ENCODE measurements around the gene FRMPD2. TPM values are rescaled to one million over a fixed set of nuclear protein-coding genes. Genes with fewer than 3 reads are reported as not detected.
"Not testable (repeated sequence)": the region's sequence is repeated elsewhere in the genome, so short reads cannot be mapped to it uniquely, and the experiment has no call there.

Gene FRMPD2
- polyA plus RNA-seq, 3 donors from 2014 or later = not detected

- not testable (repeated sequence) for H3K36me3 Mint-ChIP-seq; H3K27ac Mint-ChIP-seq; H3K9me3 Mint-ChIP-seq; H3K4me1 Mint-ChIP-seq; DNase-seq; H3K4me3 Mint-ChIP-seq; H3K27me3 Mint-ChIP-seq (ENCODE audit: low read depth in 3 of 3)
These were observed 101.8 kb downstream of the FRMPD2 start for GRCh38 chr10:48172715-48173114.

DNA sequence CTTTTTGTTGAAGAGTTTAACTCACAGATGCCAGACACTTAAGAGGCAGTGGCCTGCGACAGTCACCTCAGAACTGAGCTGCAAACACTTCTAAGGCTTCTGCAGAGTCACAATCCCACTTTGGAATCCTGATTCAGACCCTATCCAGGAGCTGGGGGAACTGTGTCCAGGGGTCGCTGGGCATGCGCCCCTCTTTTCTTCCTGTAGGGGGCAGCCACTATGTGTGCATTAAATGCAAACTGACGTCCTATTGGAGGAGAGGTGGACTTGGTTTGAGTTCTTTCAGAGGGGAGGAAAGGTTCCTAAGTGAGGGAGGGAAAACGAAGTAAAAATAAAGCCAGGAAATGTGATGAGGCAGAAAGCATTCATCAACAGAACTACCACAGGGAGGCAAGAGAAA, 113.8 kb downstream of the FRMPD2 start:
- H3K4me3 Mint-ChIP-seq, H3K36me3 Mint-ChIP-seq, H3K27ac Mint-ChIP-seq: not testable (repeated sequence)

DNA sequence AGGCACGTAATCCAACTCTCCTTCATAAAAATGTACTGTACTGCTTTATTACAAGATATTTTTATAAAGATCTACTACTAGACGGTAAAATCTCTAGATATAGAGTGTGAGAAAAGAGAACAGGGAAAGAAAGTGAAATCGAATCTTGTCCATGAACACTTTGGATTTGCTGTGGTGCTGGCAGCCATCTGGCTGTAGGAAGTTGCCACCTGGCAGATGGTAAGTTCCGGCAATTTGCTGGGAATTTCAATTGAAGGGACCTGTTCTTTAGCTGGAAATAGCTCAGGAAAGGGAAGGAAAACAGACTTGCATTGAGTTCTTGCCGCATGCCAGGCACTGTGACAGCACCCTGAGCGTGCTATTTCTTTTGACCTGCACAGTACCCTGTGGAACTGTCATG, 114.3 kb downstream of the FRMPD2 start:
- DNase-seq; H3K27ac Mint-ChIP-seq; H3K36me3 Mint-ChIP-seq; H3K4me3 Mint-ChIP-seq; H3K9me3 Mint-ChIP-seq; H3K27me3 Mint-ChIP-seq (ENCODE audit: low read depth in 3 of 3); H3K4me1 Mint-ChIP-seq: not testable (repeated sequence)

More for the DNA sequence above, 113.8 kb downstream of the FRMPD2 start:
- not testable (repeated sequence) for H3K9me3 Mint-ChIP-seq; H3K27me3 Mint-ChIP-seq (ENCODE audit: low read depth in 3 of 3); H3K4me1 Mint-ChIP-seq; DNase-seq

- not testable (repeated sequence) for H3K9me3 Mint-ChIP-seq; DNase-seq; H3K36me3 Mint-ChIP-seq; H3K27me3 Mint-ChIP-seq (ENCODE audit: low read depth in 3 of 3); H3K27ac Mint-ChIP-seq; H3K4me1 Mint-ChIP-seq; H3K4me3 Mint-ChIP-seq
These were observed 120.0 kb downstream of the FRMPD2 start for GRCh38 chr10:48154211-48155140.

DNA sequence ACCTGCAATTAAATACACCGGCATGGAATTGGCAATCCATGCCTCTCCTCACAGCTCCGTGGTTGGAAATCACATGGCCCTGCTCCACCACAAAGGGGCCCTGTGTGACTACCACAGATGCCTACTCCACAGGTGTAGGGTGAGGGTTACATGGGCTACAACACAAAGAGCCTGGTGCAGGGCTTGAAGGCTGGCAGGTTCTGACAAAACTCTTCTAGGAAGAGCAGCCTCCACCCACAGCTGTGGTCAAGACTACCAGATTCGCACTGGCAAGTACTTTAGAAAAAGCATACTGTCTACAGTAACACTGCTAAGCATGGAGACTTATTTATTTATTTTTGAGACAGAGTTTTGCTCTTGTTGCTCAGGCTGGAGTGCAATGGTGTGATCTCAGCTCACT, 126.9 kb downstream of the FRMPD2 start:
- H3K36me3 Mint-ChIP-seq; H3K27ac Mint-ChIP-seq; H3K4me3 Mint-ChIP-seq; H3K27me3 Mint-ChIP-seq (ENCODE audit: low read depth in 3 of 3); H3K4me1 Mint-ChIP-seq; H3K9me3 Mint-ChIP-seq; DNase-seq: not testable (repeated sequence)

DNA sequence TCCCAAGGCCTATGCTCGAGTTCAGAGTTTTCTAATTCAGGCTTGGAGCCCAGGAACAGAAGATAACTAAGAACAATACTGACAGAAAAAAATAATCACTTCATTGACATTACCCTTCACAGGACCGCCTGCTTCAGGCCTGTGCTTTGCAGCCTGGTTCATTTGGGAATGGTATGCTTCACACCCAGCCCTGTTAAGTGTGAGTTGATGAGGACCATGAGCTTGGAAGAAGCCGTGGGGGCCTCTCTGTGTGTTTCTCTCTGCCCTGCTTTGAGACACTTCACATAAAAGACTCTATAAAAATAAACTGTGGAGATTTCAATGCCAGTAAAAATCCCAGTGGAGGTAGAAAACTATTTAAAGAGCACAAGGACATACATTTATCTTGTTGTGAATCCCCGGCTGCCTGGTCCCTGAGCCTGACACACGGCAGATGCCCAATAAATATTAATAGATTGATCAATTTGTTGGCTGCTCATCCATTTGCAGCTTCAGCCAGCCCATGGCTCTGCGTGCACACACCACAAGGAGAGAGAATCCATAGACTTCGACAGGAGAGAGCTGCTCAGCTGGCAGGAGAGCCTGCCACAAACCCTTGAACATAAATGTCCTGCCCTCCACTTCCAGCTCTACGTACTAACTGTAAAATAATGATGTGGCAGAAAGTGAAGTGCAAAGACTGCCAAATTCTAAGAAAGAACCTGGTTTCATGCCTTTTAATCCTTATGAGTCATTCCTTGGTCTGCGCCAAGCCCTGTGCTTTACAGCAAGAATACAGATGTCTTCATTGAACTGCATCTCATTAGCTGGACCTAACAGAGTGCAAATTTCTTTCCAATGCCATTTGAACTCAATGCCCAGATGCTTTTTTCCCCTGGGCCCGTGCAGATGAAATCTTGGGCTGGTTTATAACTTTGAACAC, 130.5 kb downstream of the FRMPD2 start:
- DNase-seq; H3K4me3 Mint-ChIP-seq; H3K27me3 Mint-ChIP-seq (ENCODE audit: low read depth in 3 of 3); H3K4me1 Mint-ChIP-seq; H3K36me3 Mint-ChIP-seq; H3K9me3 Mint-ChIP-seq; H3K27ac Mint-ChIP-seq: not testable (repeated sequence)

DNA sequence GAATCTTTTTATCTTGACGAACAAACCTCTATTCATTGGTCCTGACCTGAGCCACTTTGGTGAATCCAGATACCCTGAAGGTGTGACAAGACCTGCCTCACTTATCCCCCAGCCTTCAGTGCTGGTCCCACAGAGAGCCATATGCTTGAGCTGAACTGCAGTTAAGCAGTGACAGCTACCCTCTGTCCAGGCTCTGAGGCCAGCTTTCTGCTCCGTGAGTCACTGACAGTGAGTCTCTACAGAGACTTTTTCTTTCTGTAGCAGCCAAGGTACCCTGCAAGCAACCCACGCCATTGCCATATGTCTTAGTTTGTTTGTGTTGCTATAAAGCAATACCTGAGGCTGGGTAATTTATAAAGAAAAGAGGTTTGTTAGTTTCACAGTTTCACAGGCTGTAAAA, 133.5 kb downstream of the FRMPD2 start:
- not testable (repeated sequence) for H3K27ac Mint-ChIP-seq; H3K4me1 Mint-ChIP-seq; DNase-seq; H3K4me3 Mint-ChIP-seq; H3K36me3 Mint-ChIP-seq; H3K27me3 Mint-ChIP-seq (ENCODE audit: low read depth in 3 of 3); H3K9me3 Mint-ChIP-seq

- not testable (repeated sequence) for H3K36me3 Mint-ChIP-seq; H3K27me3 Mint-ChIP-seq (ENCODE audit: low read depth in 3 of 3); H3K27ac Mint-ChIP-seq; DNase-seq; H3K9me3 Mint-ChIP-seq; H3K4me1 Mint-ChIP-seq; H3K4me3 Mint-ChIP-seq
These were observed 134.3 kb downstream of the FRMPD2 start for GRCh38 chr10:48139953-48140850.

GRCh38 chr10:48128954-48129353, 145.5 kb downstream of the FRMPD2 start:
- H3K9me3 Mint-ChIP-seq; H3K36me3 Mint-ChIP-seq; H3K4me1 Mint-ChIP-seq; DNase-seq; H3K27me3 Mint-ChIP-seq (ENCODE audit: low read depth in 3 of 3); H3K4me3 Mint-ChIP-seq; H3K27ac Mint-ChIP-seq: not testable (repeated sequence)

GRCh38 chr10:48126251-48126650, 148.2 kb downstream of the FRMPD2 start:
- H3K27me3 Mint-ChIP-seq (ENCODE audit: low read depth in 3 of 3); H3K27ac Mint-ChIP-seq; H3K4me3 Mint-ChIP-seq; H3K4me1 Mint-ChIP-seq; H3K9me3 Mint-ChIP-seq; DNase-seq; H3K36me3 Mint-ChIP-seq: not testable (repeated sequence)

GRCh38 chr10:48125631-48126030, 148.9 kb downstream of the FRMPD2 start:
- not testable (repeated sequence) for H3K27ac Mint-ChIP-seq; H3K4me3 Mint-ChIP-seq; DNase-seq; H3K9me3 Mint-ChIP-seq; H3K36me3 Mint-ChIP-seq; H3K4me1 Mint-ChIP-seq; H3K27me3 Mint-ChIP-seq (ENCODE audit: low read depth in 3 of 3)

- H3K4me3 Mint-ChIP-seq; H3K4me1 Mint-ChIP-seq; H3K36me3 Mint-ChIP-seq; DNase-seq; H3K9me3 Mint-ChIP-seq; H3K27ac Mint-ChIP-seq; H3K27me3 Mint-ChIP-seq (ENCODE audit: low read depth in 3 of 3): not testable (repeated sequence)
These were observed 151.9 kb downstream of the FRMPD2 start for GRCh38 chr10:48122618-48123017.

DNA sequence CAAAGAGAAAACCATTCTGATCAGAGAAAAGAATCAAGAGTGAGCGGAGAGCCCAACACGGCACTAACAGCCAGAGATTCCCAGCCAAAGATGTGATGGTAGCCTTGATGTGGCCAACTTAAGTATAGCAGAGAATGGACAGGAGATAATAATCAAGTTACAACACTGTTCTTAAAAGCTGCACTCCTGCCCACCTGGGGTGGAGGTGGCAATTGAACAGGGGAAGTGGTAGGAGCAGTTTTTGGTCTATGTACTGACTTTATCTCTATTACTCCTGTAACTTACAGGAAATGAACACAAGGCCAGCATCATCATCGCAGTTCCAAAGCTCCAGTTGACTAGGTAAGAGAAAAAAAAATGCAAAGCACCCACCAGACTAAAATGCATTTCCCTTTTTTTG, 164.2 kb downstream of the FRMPD2 start:
- not testable (repeated sequence) for H3K4me3 Mint-ChIP-seq; H3K27me3 Mint-ChIP-seq (ENCODE audit: low read depth in 3 of 3); DNase-seq; H3K9me3 Mint-ChIP-seq; H3K4me1 Mint-ChIP-seq; H3K36me3 Mint-ChIP-seq; H3K27ac Mint-ChIP-seq
